Calu3 (cell line): ENCODE measurements around the gene SORCS3. TPM values are rescaled to one million over a fixed set of nuclear protein-coding genes. Genes with fewer than 3 reads are reported as not detected.

Experiments used
- BruUV-seq: library from RNA; stranded (reverse); fragments of 400-500 nt; replicated peaks from 2 replicates; lab custom pipeline; 2021; lab: Mats Ljungman, UMichigan
- CTCF ChIA-PET: fragments of 300-600 bp; sonication (Branson Sonifier 250); formaldehyde crosslinking; loops from one replicate; lab custom pipeline; 2022; ENCODE audit warnings: antibody characterized with exemption; lab: Charles Lee
- DNase-seq: peaks from one replicate; pipeline ENCODE4 v3.0.0; 2022
- H3K27ac Mint-ChIP-seq: one replicate; pipeline ENCODE4 v1.8.0; 2022; ENCODE audit warnings: mixed read lengths; ENCODE audit not compliant: unreplicated experiment
- H3K27me3 Mint-ChIP-seq: one replicate; pipeline ENCODE4 v1.8.0; 2022; ENCODE audit warnings: mixed read lengths; ENCODE audit not compliant: unreplicated experiment
- H3K36me3 Mint-ChIP-seq: one replicate; pipeline ENCODE4 v1.8.0; 2022; ENCODE audit warnings: mild to moderate bottlenecking, moderate library complexity, mixed read lengths; ENCODE audit not compliant: insufficient read depth, unreplicated experiment
- H3K4me1 Mint-ChIP-seq: one replicate; pipeline ENCODE4 v1.8.0; 2022; ENCODE audit warnings: mild to moderate bottlenecking, low read depth, mixed read lengths; ENCODE audit not compliant: unreplicated experiment
- H3K4me3 Mint-ChIP-seq: one replicate; pipeline ENCODE4 v1.8.0; 2022; ENCODE audit warnings: mild to moderate bottlenecking, low read depth, moderate library complexity, mixed read lengths; ENCODE audit not compliant: unreplicated experiment
- H3K9me3 Mint-ChIP-seq: one replicate; pipeline ENCODE4 v1.8.0; 2022; ENCODE audit warnings: low read depth, mixed read lengths; ENCODE audit not compliant: unreplicated experiment
- CTCF ChIP-seq: fragments of 200-600 bp; IDR thresholded peaks from one replicate; pipeline ENCODE4 v1.8.0; 2022; ENCODE audit warnings: antibody characterized with exemption; ENCODE audit not compliant: unreplicated experiment
- intact Hi-C: fragments of 100-400 bp; cut with micrococcal nuclease; formaldehyde crosslinking; loops from one replicate; pipeline ENCODE4 v1.10.0; 2022; ENCODE audit not compliant: unreplicated experiment
- total RNA-seq: library from RNA; stranded (reverse); gene quantifications from 2 replicates; pipeline ENCODE4 v1.2.3, GENCODE V29; 2022

The SORCS3 gene
- total RNA-seq, 1 experiment from 2014 or later = not detected

- H3K27ac Mint-ChIP-seq = no peak overlapping the region
- BruUV-seq = no TSS peak
- intact Hi-C loops = no loop called here
- H3K27me3 Mint-ChIP-seq = peaks cover 61% of the 10 kb centered on the region
- H3K4me3 Mint-ChIP-seq = no peak overlapping the region
- no peaks in the 10 kb centered on the region for H3K9me3 Mint-ChIP-seq
- DNase-seq = no peak
- no peak for TF ChIP-seq CTCF
- H3K4me1 Mint-ChIP-seq = no peaks in the 10 kb centered on the region
- H3K36me3 Mint-ChIP-seq = no peaks in the 10 kb centered on the region
- CTCF ChIA-PET = no interaction called here
These were observed 272.3 kb downstream of the SORCS3 start for GRCh38 chr10:104913390-104913789.

- no TSS peak for BruUV-seq
- H3K27me3 Mint-ChIP-seq = peaks cover 8% of the 10 kb centered on the region
- H3K9me3 Mint-ChIP-seq = no peaks in the 10 kb centered on the region
- intact Hi-C loops = loop anchor here (10.0 kb wide), 1 partner anchor 516 kb away; no protein-coding TSS in a partner anchor
- no peak overlapping the region for H3K4me3 Mint-ChIP-seq
- no peaks in the 10 kb centered on the region for H3K36me3 Mint-ChIP-seq
- TF ChIP-seq CTCF = no peak
- CTCF ChIA-PET = no interaction called here
- DNase-seq = no peak
- H3K27ac Mint-ChIP-seq = no peak overlapping the region
- H3K4me1 Mint-ChIP-seq = no peaks in the 10 kb centered on the region
These were observed 279.4 kb downstream of the SORCS3 start for GRCh38 chr10:104920476-104920875.

- H3K27me3 Mint-ChIP-seq = peaks cover 8% of the 10 kb centered on the region
- H3K4me1 Mint-ChIP-seq = no peaks in the 10 kb centered on the region
- intact Hi-C loops = loop anchor here (10.0 kb wide), 1 partner anchor 517 kb away; no protein-coding TSS in a partner anchor
- CTCF ChIA-PET = no interaction called here
- H3K4me3 Mint-ChIP-seq = no peak overlapping the region
- H3K36me3 Mint-ChIP-seq = no peaks in the 10 kb centered on the region
- TF ChIP-seq CTCF = no peak
- H3K27ac Mint-ChIP-seq = no peak overlapping the region
- no peak for DNase-seq
- BruUV-seq = no TSS peak
- no peaks in the 10 kb centered on the region for H3K9me3 Mint-ChIP-seq
These were observed 280.7 kb downstream of the SORCS3 start for GRCh38 chr10:104921763-104922162.

GRCh38 chr10:104922810-104923209 lies 281.7 kb downstream of the SORCS3 start:
- CTCF ChIA-PET = no interaction called here
- intact Hi-C loops = loop anchor here (10.0 kb wide), 1 partner anchor 518 kb away; no protein-coding TSS in a partner anchor
- BruUV-seq = no TSS peak
- Mint-ChIP-seq H3K4me1 (no peaks in the 10 kb centered on the region), H3K36me3 (no peaks in the 10 kb centered on the region), H3K27me3 (peaks cover 15% of the 10 kb centered on the region), H3K4me3 (no peak overlapping the region), H3K9me3 (no peaks in the 10 kb centered on the region), H3K27ac (no peak overlapping the region)
- no peak for DNase-seq
- no peak for TF ChIP-seq CTCF
